CD4-positive, alpha-beta T cell treated with Interleukin-1 beta for 1 hour (primary cell): Measurements from ENCODE around the gene FDXR.
A peak's percentile ranks its signal among the peaks of the same experiment; 100 is the strongest.
"Not testable (repeated sequence)": the region's sequence is repeated elsewhere in the genome, so short reads cannot be mapped to it uniquely, and the experiment has no call there.

ENCODE experiments used
- DNase-seq, 2 donors: peaks; one replicate each; pipeline ENCODE4 v3.0.0-alpha.2; 2020 to 2022

The FDXR gene

GRCh38 chr17:74870512-74870911, 2.3 kb downstream of the FDXR start:
- no peak for DNase-seq

- not testable (repeated sequence) for DNase-seq
These were observed 2.8 kb downstream of the FDXR start for GRCh38 chr17:74870028-74870427.

GRCh38 chr17:74868908-74869255, 3.9 kb downstream of the FDXR start:
- no peak for DNase-seq

DNA sequence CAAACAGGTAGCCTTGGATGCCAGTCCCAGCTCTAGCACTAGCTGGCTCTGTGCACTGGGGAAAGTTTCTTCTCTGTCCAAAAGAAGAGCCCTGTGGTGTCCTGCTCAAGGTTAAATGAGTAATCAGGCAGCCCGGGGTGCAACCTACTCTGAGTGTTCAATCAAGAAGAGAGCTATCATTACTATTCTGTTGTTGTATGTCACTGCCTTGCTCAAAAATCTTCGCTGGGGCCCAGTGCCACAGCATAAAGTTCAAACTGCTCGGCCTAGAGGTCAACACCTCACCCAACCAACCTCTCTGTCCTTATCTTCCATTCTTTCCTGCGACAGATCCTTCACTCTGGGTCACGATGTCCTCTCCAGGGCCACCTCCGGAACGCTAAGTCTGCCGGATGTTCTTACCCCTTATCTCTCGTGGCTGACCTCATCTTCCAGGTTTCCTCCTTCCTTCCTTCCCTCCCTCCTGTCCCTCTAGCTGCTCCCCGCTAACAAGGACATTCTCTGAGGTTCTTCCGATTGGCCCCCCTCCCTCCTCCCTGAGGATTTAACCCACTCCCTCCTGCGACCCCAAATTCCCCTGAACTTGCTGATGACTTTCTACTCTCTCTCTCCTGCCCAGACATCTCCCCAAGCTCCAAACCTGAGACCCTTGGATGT, 4.4 kb downstream of the FDXR start:
- no peak for DNase-seq

DNA sequence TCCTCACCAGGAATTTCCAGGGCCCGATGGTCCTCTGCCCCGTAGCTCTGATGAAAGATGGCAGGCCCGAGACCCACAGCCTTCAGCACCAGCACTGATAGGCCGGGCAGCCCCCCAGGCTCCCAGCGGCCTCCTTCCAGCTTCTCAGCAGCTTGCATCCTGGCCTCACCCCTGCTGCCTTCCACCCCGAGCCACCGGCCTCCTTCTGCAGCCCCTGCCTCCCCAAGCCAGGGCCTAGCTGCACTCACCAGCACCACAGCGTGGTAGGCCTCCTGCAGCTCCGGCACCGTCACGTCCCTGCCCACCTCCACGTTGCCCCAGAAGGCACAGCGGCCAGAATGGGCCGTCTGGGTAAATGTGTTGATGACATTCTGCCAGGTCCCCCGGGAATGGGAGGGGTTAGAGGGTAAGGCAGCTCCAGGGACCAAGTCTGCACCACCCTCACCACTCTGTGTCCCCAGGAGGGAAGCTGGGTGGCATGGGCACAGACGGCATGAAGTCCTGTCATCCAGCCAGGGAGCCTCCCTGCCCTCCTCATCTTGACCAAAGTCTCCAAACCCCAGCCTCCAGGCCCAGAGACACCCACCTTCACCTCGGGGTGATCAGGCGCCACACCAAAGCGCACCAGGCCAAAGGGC, 6.5 kb downstream of the FDXR start:
- DNase-seq = no peak

- no peak for DNase-seq
These were observed 7.1 kb downstream of the FDXR start for GRCh38 chr17:74865504-74866197.

DNA sequence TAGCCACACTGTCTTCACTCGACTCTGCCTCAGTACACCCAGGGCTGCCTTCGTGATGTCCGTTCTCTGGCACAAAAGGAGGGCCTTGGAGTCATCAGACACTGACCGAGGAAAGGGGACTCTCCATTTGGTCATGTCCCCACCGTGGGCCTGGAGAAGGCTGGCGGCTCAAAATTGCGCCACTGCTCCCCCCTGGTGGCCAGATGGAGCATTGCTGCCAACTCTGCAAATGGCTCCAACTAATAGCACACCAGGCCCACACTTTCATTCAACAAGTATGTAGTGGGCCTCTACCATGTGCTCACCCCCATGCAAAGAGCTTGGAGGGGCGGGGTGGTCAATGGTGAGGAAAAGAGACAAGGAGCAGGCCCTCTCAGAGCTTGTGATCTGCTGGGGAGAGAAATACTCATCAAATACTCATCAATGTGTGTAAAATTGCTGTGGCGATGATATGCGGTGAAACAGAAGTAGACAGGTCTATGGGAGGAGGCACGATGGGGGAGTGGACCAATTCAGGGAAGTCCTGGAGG, 7.9 kb downstream of the FDXR start:
- peak; percentile 72 to 78 for DNase-seq

DNA sequence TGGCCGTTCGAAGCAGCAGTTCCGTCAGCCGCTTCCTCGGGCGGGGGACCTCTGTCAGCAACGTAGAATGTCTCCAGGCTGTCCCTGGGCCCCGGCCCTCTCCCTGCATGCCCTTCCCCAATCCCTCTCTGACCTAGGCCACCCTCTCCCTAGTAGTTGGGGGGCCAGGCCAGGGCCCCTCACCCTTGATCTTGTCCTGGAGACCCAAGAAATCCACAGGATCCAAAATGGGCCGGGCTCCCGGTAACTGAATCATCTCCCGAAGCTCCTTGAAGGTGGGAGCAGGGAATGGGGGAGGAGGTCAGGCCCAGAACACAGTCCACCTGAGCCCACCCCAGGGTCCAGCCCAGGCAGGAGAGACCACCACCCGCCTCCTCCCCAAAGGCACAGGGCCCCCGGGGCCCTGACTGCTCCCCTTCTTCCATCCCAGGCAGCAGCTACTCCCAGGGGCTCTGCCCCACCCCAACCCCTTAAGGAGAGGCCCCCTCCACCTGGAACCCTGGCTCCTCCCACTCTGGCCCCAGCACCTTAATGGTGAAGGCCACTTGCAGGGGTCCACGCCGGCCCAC, 8.4 kb downstream of the FDXR start:
- DNase-seq = no peak

- DNase-seq = no peak
These were observed 9.1 kb downstream of the FDXR start for GRCh38 chr17:74863420-74864296.

DNA sequence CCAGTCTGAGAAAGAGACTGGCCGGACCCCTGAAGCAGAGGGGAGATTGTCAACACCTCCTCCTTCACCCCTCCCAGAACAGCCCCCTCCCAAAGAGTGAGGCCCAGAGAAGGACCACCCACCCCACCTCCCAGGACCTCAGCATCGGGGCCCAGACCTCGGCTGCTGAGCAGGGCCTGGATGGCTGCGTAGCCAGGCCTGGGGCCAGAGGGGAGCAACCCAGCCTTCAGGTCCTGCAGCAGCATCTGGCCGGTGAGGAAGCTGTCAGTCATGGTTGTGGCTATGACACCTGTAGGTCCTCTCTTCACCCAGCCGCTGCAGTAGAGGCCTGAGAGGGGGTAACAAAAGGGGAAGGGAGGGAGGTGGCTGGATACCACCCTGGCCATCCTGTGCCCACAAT, 9.9 kb downstream of the FDXR start:
- no peak for DNase-seq

DNA sequence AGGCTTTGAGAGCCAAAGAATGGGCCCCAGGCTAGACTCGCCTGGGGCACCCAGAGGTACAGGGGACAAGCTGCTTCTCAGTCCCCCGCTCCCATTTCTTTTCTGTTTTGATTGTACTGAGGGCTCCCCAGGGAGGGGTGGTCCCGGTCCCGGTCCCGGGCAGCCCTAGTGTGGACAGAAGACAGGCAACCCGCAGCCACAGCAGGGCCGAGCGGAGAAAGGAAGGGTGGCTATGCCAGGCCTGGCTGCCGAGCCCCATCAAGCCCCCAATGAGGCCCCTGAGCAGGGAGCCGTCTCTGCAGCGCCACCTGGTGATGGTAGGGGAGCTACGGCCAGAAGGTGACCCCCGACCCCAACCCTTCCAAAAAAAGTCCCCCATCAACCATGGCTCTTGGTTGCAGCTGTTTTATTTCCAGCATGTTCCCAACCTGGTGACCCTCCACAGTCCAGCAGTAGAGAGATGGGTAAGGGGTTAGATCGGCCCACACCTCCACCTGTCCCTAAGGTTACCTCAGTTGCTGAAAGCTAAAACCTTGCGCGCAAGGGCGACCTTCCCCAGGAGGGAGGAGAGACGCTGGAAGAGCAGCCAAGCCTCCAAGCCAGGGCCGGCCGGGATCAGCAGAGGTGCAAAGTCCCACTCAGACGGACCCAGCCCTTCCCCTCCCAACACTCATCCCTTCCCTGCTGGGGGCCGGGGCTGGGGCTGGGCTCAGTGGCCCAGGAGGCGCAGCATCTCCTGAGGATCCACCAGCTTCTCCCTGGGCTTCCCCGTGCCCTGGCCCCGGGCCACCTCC, 10.5 kb downstream of the FDXR start:
- peak; percentile 74 to 75 for DNase-seq

DNA sequence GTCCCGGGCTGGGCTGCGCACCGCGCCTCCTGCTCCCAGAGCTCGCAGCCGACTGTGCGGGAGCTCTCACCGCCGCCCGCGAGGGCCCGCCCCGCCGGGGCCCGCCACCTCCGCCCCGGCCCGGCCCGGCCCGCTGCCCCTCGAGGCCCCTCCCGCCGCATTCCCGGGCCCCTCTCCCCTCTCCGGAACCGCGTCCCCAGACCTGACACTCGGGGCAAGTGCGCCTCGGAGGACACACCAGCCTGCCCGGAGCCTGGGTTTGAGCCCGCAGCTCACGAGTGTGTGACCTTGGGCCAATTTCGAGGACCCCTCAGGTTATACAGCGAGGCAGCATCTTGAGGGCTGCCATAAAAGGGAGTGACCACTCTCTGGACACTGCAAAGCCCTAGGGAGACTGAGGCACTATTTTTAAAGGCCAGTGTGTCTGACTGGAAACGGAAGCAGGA, 11.1 kb downstream of the FDXR start:
- DNase-seq = no peak

DNA sequence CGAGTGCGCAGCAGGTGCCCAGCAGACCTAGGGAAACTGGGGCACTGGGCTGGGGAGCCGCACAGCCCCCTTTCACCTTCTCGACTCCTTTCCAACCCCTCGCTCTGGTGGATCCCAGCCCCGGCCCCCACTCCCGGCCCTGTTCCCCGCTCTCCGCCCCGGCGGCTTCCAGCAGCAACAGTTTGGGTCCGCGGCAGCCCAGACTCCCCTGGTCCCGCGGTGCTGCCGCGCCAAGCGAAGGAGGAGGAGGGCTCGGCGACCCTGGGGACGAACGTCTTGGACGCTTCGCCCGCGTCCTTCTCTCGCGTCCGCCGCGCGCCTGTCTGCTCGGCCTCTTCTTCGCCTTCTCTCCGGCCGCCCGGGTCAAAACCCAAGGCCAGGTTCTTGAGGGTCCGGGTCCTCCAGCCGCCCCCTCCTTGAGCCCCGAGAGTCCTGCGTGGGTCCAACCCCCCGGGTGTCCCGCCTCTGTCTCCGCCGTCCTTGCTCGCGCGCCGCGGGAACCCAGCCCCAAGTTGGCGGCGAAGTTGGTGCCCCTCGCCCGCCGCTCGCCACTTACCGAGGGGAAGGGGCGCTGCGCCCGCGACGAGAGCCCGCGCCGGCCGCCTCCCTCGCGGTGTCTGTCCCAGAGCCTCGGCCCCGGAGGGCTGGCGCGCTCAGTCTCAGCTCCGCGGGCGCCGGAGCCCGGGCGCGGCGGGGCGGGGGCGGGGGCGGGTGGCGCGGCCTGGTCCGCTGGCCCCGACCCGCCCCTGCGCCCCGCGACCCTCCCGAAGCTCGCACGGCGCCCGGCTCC, 11.7 kb downstream of the FDXR start:
- DNase-seq = no peak

DNA sequence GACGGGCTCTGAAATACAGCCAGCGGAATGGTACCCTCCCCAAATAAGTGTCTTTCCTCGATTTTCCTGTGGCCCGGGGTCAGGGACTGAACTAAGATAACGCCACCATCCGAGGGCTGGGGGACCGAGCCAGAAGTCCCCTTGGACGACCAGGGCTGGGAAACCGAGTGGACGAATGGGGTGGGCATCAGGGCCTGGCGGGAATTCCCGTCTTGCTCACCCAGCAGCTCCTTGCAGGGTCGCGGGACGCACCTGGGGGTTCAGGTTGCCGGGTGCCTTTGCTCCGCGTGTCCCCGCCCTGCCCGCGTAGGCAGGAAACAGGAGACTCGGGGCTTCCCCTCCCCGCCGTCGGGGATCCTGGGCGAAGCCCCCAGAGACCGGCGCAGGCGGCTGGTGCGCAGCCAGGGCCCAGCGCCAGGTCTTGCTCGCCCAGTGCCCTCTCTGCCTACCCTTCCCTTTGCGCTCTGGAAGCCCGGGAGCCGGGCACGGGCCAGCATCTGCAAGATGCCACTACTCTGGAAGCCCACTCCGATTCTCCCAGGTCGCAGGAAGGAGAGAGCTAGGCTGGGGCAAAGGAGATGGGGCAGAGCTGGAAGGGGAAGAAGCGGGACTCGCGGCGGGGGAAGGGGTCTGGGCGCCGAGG, 12.4 kb downstream of the FDXR start:
- DNase-seq = no peak

DNA sequence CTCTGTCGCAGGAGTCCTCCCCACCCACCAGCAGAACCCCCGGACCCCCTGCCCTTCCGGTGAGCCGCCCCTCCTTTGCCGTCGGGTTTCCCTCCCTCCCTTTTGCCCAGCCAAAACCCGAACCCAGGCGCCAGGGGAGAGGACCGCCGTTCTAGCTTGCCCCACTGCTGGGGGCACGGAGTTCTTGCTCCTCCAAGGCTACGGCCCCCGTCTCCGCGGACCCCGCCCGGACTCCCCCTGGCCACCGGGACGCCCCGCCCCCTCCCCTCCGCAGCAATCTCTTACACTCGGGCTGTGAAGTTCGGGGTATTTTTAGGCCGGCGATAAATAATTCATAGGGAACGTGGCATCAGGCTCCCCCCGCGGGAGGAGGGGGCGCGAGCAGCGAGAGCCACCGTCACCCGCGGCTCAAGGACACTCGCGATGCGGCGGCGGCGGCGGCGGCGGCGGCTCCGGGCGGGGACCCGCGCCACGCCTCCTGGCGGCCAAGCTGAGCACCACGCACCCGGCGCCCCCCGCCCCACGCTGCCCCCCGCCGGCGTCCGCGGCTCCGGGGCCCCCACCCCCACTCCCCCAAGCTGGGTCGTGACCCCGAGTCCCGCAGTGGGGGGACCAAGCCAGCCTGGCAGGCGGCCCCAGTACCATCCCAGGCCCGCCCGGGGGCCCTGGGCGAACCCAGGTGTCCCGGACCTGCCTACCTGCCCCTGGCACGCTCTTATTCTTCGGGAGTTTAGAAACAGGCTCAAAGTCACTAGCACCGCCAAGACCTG, 13.2 kb downstream of the FDXR start, which contains the start of gene GRIN2C:
Gene GRIN2C, minus strand, starts transcription at position 427 of the 770 bp plus-strand sequence. CDS start 4,793 bp downstream, outside the sequence.
- DNase-seq = peak; percentile 34 to 35

- DNase-seq = no peak
These were observed 13.9 kb downstream of the FDXR start for GRCh38 chr17:74858672-74859458.

DNA sequence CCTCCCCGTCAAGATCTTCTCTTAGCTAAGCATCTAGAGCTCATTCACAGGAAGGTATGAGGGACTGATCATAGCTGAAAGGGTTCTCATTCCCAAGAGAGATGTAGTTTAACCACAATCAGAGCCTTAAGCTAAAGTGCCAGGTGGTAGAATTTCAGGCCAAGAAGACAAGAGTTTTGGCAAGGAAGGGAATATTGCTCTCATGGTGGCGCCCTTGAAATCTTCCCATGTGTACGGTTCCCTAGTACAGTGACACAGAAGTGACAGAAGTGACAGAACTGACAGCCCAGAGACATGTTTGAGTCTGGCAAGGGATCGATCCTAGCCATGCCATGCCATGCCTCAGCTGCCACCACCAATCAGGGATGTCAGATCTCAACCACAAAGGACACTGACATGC, 15.6 kb downstream of the FDXR start:
- DNase-seq = no peak

DNA sequence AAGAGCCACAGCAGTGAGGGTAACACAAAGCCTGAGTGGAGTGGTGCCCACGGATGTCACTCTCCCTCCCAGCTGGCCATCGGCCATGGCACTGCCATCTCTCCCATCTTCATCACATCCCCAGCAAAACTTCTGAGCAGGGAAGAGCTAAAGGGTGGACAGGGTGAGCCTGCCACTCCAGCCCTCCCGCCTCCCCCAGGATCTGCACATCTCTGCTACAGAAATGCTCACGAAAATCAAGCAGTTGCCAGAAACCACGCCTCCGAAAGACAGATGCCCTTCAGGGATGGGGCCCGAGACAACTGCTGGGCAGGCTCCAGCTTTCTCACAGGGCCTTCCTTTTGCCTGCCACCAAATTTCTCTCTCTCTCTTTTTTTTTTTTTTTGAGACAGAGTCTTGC, 16.7 kb downstream of the FDXR start:
- no peak for DNase-seq

DNA sequence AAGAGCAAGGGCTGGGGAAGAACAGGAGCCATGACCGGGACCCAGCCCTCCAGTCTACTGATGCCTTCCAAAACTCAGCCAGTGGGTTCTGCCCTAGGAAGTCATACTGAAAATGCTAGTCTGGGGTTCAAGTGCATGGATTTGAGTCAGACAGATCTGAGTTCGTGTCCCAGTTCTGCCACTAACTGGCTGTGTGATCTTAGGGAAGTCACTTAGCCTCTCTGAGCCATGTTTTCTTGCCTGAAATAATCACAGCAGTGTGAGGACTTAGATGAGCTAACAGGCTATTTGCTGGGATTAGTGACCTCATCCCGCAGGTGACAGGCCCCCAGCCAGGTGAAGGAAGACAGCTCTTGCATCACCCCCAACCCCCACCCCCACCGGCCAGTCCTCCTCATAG, 17.5 kb downstream of the FDXR start:
- no peak for DNase-seq
